Head of caudate nucleus (tissue), 42 donors: Measurements from ENCODE around the gene CNOT3.
A peak's percentile ranks its signal among the peaks of the same experiment; 100 is the strongest.
"Not testable (repeated sequence)": the region's sequence is repeated elsewhere in the genome, so short reads cannot be mapped to it uniquely, and the experiment has no call there.

ENCODE experiments used
- DNase-seq, 42 donors: peaks; one replicate each; pipeline versions ENCODE4 v3.0.0 to v3.0.0-alpha.2; 2020 to 2021; ENCODE audit warnings: mixed read lengths in 7 of 42
- intact Hi-C: fragments of 100-400 bp; cut with DNase I; formaldehyde crosslinking; loops from one replicate; pipeline ENCODE4 v1.15.0; 2022

Gene CNOT3

DNA sequence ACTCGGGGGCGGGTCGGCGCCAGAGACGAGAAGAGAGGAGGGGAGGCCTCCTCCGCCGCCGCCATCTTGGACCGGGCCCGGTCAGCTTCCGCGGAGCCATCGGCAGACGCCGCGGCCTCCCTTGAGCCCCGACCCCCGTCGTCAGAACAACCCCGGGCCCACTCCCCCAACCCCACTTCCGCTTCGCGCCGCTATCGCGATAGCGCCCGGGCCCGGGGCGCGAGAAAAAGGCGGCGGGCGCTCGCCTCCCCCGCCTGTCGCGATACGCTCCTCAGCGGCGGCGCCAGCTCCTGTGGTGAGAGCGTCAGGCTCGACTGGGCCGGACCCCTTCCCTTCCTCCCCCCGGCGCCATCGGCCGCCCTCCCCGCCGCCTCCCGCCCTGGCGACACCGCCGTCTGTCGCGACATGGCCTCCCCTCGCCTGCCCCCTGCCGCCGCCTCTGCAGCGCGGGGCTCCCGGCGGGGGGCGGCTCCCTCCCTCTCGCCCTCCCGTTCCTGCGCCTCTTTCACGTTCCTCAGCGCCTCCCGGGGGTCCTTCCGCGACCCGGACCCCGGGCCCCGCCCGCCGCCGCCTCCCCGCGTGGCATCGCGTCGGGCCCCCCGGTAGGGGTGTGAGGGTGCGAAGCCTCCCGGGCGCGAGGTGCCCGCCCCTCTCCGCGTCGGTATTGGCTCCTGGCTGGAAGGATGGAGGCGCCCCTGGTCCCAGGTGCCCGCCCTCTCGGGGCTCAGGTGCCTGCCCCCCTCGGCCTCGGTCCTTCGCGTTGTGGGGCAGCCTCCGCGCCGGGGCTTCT is at the start of gene CNOT3:
TSS of gene CNOT3 (plus strand) at position 64 of the 790 bp plus-strand sequence. CDS start 5,217 bp downstream, outside the sequence.
- DNase-seq: peak in 1 of 42 donors; percentile 29
- intact Hi-C loops: no loop called here

DNA sequence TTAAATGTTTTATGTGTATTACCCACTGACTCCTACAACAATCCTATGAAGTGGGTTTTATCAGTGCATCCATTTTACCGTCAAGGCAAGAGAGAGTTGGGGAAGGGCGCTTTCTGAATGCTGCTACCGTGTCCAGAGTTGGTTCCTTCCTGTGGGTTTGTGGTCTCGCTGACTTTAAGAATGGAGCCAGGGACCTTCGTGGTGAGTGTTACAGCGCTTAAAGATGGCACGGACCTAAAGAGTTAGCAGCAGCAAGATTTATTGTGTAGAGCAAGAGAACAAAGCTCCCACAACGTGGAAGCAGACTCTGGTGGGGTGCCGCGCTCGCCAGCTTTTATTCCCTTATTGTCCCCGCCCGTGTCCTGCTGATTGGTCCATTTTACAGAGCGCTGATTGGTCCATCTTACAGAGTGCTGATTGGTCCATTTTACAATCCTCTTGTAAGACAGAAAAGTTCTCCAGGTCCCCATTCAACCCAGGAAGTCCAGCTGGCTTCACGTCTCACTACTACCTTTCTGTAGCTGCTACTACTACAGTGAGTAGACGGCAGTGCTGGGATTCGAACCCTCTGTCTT is 43.0 kb upstream of the CNOT3 start:
- intact Hi-C loops: no loop called here

DNA sequence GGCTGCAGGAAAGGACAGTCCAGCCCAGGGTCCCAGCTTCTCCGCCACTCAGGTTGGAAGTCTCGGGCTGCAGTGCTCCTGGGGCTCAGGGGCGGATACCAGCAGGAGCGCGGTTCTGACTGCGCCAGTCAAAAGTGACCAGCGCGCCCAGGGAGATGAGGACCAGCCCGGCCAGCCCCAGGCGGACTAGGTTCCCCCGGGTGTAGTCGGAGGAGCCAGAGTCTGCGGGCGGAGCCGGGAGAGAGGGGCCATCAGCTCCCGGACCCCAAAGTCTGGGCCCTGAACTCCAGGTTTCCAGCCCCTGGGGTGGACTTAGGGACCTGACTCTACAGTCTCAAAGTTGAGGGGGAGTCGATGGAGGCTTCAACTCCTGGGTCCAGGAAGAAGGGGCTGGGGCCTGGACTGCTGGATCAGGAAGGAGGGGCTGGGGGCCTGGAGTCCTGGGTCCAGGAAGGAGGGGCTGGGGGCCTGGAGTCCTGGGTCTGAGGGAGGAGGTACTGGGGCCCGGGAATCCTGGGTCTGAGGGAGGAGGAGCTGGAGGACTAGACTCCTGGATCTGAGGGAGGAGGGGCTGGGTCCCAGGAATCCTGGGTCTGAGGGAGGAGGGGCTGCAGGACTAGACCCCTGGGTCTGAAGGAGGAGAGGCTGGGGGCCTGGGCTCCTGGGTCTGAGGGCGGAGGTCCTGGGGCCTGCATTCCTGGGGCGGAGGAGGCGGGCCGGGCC is 42.3 kb upstream of the CNOT3 start:
- intact Hi-C loops: no loop called here
- no peak for DNase-seq

More for the DNA sequence above, 43.0 kb upstream of the CNOT3 start:
- DNase-seq: no peak

DNA sequence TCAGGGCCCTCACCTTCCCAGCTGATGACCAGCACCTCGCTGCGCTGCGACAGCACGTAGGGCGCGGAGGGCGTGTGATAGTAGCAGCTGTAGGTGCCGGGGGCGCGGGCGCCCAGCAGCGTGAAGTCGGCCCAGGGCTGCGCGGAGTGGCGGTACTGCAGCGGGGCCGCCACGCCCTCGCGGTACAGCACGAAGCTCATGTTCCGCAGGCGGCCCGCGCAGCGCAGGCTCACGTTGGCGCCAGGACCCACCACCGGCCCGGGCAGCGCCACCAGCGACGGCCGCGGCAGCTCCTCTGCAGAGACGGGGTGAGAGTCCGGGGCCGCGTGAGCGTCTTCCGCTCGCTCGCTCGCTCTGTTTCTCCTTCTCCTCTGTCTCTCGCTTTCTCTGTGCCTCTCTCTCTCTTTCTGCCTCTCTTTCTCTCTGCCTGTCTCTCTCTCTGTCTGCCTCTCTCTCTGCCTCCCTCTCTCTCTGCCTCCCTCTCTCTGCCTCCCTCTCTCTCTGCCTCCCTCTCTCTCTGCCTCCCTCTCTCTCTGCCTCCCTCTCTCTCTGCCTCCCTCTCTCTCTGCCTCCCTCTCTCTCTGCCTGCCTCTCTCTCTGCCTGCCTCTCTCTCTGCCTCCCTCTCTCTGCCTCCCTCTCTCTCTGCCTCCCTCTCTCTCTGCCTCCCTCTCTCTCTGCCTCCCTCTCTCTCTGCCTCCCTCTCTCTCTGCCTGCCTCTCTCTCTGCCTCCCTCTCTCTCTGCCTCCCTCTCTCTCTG is 41.5 kb upstream of the CNOT3 start:
- DNase-seq: peak in 15 of 42 donors; percentile 3 to 57 (median 30)

DNA sequence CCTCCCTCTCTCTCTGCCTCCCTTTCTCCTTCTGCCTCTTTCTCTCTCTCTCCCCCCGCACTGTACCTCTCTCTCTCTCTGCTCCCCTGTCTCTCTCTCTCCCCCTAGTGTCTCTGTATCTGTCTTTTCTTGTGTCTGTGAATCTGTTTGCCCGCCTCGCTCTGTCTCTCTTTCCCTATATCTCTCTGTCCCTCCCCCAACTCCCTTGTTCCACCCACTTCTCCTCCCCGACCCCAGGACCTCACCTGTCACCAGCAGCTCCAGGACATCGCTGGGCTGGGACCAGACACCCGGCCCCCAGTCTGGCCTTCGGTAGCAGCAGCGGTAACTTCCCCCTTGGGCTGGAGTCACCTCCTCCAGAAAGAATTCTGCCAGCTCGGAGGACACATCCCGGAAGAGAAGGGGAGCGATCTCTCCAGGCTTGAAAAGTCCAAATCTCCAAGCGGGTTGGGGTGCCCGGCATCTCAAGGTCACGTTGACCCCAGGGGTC is 40.9 kb upstream of the CNOT3 start:
- DNase-seq: peak in 2 of 42 donors; percentile 5 to 42

More for the DNA sequence above, 41.5 kb upstream of the CNOT3 start:
- intact Hi-C loops: not testable (repeated sequence)

DNA sequence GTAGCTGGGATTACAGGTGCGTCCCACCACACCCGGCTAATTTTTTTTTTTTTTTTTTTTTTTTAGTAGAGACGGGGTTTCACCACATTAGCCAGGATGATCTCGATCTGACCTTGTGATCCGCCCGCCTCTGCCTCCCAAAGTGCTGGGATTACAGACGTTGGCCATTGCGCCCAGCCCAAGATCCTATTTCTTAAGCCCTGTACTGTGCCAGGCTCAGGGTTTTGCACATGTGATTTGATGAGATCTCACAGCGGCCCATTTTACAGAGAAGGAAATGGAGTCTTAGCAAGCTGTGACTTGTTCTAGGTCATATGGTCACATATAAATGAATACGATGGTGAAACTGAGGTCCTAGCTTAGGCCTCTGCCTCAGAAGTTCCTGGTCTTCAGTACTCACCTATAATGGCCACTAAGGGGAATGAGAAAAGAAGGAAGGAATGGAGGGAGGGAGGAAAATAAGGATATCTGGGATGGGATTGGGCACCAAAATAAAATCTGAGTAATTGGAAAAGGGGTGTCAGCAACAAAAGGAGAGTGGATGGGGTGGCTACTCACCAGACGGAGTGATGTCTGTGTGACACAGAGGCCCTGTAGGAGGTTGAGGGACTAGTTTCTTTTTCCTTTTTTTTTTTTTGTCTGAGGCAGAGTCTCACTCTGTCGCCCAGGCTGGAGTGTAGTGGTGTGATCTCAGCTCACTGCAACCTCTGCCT is 38.2 kb upstream of the CNOT3 start:
- DNase-seq: no peak
- intact Hi-C loops: no loop called here

More for the DNA sequence above, 40.9 kb upstream of the CNOT3 start:
- intact Hi-C loops: no loop called here

DNA sequence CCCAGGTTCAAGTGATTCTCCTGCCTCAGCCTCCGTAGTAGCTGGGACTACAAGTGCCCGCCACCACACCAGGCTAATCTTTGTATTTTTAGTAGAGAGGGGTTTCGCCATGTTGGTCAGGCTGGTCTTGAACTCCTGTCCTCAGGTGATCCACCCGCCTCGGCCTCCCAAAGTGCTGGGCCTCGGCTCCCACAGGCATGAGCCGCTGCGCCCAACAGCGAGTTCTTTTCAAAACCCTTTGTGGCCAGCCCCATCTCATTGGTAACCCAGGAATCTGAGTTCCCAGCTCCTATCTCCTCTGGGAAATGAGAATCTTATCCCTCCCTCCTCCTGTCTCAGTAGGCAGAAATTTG is 37.7 kb upstream of the CNOT3 start:
- intact Hi-C loops, DNase-seq: not testable (repeated sequence)

DNA sequence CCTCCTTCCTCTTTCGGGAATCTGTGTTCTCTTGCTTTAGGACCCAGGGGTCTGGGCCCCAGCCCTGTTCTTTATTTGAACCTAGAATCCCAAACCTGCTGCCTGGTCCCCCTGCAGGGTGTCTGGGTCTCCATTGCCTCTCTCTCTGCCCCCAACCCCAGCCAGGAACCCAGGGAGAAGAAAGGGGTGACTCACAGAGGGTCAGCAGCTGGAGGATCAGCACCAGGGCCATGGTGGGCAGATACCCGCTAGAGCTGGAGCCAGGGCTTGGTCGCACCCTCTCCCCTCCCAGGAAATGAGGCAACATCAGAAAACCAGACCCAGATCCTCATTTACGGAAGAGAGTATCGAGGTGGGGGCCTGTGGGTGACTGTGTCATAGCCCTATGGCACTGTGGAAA is 37.0 kb upstream of the CNOT3 start, which contains the start of gene OSCAR:
TSS of gene OSCAR (minus strand) at position 243 of the 400 bp plus-strand sequence. CDS start at position 232, 11 bp downstream.
- DNase-seq: peak in 14 of 42 donors; percentile 20 to 69 (median 34)
- intact Hi-C loops: no loop called here

DNA sequence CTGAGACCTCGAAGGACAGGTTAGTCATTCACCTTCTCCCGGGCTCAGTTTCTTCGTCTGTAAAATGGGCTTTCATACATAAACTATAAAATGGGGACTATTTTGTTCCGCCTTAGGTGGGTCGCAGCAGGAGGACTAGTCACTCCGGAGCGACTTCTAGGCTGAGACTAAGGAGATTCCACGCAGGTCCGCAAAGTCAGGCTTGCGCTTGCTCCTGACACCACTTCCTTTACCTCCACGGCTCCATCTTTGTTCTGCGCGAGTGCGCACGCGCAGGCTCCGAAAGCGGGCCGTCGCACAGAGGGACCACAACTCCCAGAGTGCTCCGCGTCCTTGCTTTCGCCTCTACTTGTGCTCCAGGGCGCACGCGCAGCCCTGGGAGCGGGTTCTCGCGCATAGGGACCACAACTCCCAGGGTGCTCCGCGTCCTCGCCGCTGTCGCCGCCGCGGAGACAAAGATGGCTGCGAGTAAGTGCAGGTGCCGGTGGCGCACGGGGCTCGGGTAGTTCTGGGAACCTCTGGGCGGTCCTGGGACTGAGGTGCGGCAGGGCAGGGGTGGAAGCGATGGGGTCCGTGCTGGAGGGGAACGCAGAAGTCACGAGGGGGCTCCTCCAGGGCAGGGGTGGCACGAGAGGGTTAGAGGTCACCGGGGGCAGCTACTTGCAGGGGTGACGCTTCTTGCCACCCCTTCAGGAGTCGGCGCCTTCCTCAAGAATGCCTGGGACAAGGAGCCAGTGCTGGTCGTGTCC is 35.0 kb upstream of the CNOT3 start, which contains the start of gene NDUFA3:
TSS of gene NDUFA3 (plus strand) at position 435 of the 749 bp plus-strand sequence. CDS start at position 459, 24 bp downstream.
- intact Hi-C loops: loop anchor here (1.0 kb wide), 1 partner anchor 13 kb away; the partner anchor contains the start of genes PRPF31 and TFPT
- DNase-seq: peak; percentile 95 to 99 (median 98)

DNA sequence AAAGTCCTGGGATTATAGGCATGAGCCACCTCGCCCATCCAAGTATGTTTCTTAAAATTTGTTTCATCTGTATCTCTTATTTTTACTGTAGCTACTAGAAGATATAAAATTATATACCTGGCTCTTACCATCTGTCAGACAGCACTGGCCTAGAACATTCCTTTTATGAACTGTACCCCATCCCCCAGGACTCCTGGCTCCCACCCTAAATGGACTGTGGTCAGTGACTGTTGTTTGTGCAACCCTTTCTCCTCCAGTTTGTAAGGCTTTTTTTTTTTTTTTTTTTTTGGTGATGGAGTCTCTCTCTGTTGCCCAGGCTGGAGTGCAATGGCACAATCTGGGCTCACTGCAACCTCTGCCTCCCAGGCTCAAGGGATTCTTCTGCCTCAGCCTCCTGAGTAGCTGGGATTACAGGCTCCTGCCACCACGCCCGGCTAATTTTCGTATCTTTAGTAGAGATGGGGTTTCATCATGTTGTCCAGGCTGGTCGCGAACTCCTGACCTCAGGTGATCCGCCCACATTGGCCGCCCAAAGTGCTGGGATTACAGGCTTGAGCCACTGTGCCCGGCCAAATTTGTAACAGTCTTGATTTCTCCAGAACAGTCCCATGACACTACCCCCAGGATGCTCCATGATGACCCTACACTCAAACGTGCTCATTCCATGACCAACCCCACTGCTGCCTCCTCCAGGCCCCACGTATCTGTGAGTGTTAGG is 32.4 kb upstream of the CNOT3 start:
- intact Hi-C loops: no loop called here

DNA sequence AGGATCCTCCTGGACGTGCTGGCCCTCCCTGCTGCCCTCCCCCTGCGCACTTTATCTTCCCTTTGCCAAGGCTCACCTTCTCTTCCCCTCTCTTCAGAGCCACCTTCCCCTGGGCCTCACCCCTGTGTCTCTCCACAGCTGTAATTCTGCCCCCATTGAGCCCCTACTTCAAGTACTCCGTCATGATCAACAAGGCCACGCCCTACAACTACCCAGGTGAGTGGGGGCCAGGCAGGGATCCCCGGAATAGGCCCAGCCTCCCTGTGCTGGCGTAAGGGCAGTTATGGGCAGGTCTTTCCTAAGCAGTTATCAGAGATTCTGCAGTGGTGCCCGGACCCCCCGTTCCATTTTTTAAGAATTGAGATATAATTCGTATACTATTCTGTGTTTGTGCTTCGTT is 31.8 kb upstream of the CNOT3 start:
- peak in 1 of 42 donors; percentile 6 for DNase-seq
- intact Hi-C loops: no loop called here

More for the DNA sequence above, 32.4 kb upstream of the CNOT3 start:
- DNase-seq: peak in 2 of 42 donors; percentile 21 to 22

DNA sequence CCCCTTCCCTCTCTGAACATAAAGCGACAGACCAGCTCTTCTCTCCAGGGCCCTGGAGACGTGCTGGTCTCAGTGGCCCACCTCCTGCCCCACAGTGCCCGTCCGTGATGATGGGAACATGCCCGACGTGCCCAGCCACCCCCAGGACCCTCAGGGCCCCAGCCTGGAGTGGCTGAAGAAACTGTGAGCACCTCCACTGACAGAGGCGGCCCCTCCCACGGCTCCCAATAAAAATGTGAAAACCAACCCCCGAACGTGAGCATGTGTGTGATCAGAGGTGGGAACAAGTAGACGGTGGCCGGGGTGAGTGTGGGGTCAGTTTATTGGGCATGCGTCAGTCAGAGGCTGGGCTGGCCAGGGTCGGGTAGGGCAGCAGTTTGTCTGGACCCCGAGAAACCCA is 30.8 kb upstream of the CNOT3 start:
- intact Hi-C loops: no loop called here
- peak in 2 of 42 donors; percentile 9 to 17 for DNase-seq

DNA sequence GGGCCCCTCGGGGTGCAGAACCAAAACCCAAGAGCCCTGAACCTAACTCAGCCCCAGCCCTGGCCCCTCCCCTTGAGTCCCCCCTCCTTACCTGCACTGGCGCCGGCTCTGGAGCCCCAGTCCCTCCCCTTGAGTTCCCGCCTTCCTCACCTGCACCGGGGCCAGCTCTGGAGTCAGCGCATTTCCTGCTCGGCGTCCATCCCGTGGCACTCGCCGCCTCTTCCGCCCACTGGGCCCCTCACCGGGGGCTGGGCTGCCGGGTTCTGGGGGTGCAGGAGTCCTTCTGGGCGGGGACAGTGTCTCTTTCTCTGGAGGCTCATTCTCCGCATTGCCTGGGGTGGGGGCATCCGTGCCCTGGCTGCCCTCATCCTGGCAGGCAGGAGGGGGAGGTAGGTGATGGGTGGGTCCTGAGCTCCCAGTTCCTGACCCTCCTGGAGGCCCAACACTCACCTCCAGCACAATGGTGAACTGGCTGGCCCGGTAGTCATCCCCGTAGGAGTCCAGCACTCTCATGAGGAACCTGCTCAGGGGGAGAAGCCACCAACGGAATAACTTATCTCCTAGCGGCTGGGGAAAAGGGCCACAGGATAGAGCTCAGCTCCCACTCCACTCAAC is 29.6 kb upstream of the CNOT3 start:
- intact Hi-C loops: no loop called here

DNA sequence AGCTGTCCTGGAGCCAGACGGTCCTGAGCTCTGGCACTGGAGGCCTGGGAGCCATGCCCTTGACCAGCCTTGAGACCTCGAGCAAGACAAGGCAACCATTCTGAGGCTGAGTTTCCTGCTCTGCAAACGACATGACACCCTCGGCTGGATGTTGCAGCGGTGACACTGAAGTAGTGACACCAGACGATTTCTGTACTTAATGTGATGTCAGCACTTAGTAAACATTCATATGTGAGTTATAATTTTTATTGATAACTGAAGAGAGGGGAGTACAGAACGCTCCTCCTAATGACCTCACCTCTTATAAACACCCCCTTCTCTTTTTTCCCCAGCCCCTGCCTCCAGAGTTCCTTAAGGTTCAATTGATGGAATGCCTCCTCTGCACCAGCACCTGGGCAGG is 29.1 kb upstream of the CNOT3 start:
- intact Hi-C loops: no loop called here
- no peak for DNase-seq

More for the DNA sequence above, 29.6 kb upstream of the CNOT3 start:
- no peak for DNase-seq

DNA sequence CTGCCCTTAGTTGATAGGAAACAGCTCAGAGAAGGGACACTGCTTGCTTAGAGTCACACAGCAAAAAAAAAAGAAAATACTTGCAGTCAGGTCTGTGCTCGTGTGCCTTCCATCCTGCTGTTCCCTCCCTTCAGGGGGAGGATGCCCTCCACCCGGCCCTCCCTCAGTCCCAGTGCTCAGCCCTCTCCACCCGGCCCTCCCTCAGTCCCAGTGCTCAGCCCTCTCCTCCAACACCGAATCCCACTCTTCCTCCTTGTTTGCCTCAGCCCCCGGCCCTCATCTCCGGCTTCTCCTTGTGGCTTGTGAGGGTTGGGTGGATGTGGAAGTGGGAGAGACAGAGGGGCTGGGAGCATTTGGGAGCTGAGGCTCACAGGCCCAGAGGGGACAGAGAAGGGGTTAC is 27.9 kb upstream of the CNOT3 start:
- DNase-seq: peak in 2 of 42 donors; percentile 25 to 33

More for the DNA sequence above, 27.9 kb upstream of the CNOT3 start:
- intact Hi-C loops: no loop called here
